HG03469 (cell line): ENCODE measurements around the gene ZNF146.
"Not testable (repeated sequence)": the region's sequence is repeated elsewhere in the genome, so short reads cannot be mapped to it uniquely, and the experiment has no call there.

Experiments
- ATAC-seq: cut with Tn5 transposase; IDR thresholded peaks from one replicate; pipeline ENCODE4 v1.9.1; 2021; ENCODE audit warnings: mild to moderate bottlenecking, moderate library complexity, moderate number of reproducible peaks; ENCODE audit not compliant: unreplicated experiment

ZNF146 gene

DNA sequence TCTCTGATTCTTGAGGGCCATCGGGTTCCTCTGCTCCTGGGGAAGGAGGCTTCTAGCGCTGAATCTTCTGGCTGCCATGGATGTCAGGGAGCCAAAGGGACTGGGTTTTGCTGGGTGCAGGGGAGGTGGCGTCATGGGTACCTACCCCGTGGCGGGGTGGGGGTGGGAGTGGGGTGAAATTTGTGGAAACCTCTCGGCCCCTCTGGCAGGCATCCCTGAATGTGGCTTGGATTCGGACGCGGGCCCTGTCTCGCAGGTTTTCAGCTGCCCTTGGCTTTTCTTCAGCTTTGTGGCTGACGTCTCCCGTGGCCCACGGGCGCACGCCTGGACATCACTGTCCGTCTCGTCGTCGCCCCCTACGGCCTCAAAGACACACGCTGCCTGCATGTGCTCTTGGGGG is 53.2 kb downstream of the ZNF146 start:
- not testable (repeated sequence) for ATAC-seq

DNA sequence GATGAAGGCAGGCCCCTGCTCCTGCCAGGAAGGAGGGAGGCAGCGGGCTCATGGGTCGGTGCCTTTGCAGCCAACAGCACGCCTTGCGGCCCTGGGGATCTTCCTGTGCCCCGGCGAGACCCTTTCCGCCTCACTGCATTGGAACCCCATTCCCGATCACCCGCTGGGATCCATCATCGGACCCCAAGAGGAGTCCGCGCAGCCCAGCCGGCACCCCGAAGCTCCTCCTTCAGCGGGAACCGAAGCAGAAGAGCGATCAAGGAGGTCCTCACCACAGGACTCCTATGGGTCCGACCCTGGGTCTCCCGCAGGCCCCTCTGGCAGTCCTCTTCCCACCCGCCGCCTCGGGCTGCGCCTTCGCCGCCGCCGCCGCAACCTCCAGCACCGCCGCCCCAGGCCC is 53.7 kb downstream of the ZNF146 start:
- not testable (repeated sequence) for ATAC-seq

- ATAC-seq = not testable (repeated sequence)
These were observed 54.4 kb downstream of the ZNF146 start for GRCh38 chr19:36269295-36269694.
